Skeletal muscle tissue (tissue), 4 donors: ENCODE measurements around the gene RASGEF1C. TPM values are rescaled to one million over a fixed set of nuclear protein-coding genes. Genes with fewer than 3 reads are reported as not detected.

Source experiments
- H3K27ac ChIP-seq: one replicate; pipeline ENCODE4 v1.7.0; 2013; ENCODE audit warnings: mild to moderate bottlenecking, low read depth, low read length, inconsistent platforms
- H3K27me3 ChIP-seq, 3 donors: one replicate each; pipeline ENCODE4 v1.7.0; 2013; ENCODE audit warnings: low read length in 3 of 3; ENCODE audit not compliant: control insufficient read depth in 3 of 3, insufficient read depth in 3 of 3
- H3K36me3 ChIP-seq, 3 donors: one replicate each; pipeline ENCODE4 v1.7.0; 2013; ENCODE audit warnings: low read length in 3 of 3; ENCODE audit not compliant: control insufficient read depth in 3 of 3, insufficient read depth in 3 of 3
- H3K4me1 ChIP-seq, 3 donors: one replicate each; pipeline ENCODE4 v1.7.0; 2013; ENCODE audit warnings: low read length in 3 of 3, mild to moderate bottlenecking in 3 of 3; ENCODE audit not compliant: control insufficient read depth in 3 of 3, insufficient read depth in 3 of 3
- H3K4me3 ChIP-seq, 3 donors: one replicate each; pipeline ENCODE4 v1.7.0; 2013; ENCODE audit warnings: low read length in 3 of 3
- H3K9ac ChIP-seq, 3 donors: one replicate each; pipeline ENCODE4 v1.7.0; 2013; ENCODE audit warnings: low read length in 3 of 3, mild to moderate bottlenecking in 3 of 3, moderate library complexity in 2 of 3, low read depth in 1 of 3
- H3K9me3 ChIP-seq, 3 donors: one replicate each; pipeline ENCODE4 v1.7.0; 2013; ENCODE audit warnings: low read length in 3 of 3; ENCODE audit not compliant: control insufficient read depth in 3 of 3
- total RNA-seq: library from RNA; depleted of rRNA; stranded (reverse); fragments of >200 nt; gene quantifications from one replicate; pipeline ENCODE4 v1.2.3, GENCODE V29; 2014
- donor health status: Osteomylitis.

The RASGEF1C gene
- total RNA-seq, 1 donor from 2014 or later, result 5.7 TPM

- H3K36me3 ChIP-seq, result no peaks in the 10 kb centered on the region
- H3K4me1 ChIP-seq, result no peaks in the 10 kb centered on the region
- H3K9ac ChIP-seq, result no peak overlapping the region
- H3K9me3 ChIP-seq, result peaks cover 2 to 3% (median 2%) of the 10 kb centered on the region in 3 donors
- H3K4me3 ChIP-seq, result no peak overlapping the region
- H3K27me3 ChIP-seq, result peaks cover 0 to 7% (median 6%) of the 10 kb centered on the region in 3 donors
- H3K27ac ChIP-seq, result no peak overlapping the region
These were observed 105.4 kb downstream of the RASGEF1C start for GRCh38 chr5:180103487-180104167.

DNA sequence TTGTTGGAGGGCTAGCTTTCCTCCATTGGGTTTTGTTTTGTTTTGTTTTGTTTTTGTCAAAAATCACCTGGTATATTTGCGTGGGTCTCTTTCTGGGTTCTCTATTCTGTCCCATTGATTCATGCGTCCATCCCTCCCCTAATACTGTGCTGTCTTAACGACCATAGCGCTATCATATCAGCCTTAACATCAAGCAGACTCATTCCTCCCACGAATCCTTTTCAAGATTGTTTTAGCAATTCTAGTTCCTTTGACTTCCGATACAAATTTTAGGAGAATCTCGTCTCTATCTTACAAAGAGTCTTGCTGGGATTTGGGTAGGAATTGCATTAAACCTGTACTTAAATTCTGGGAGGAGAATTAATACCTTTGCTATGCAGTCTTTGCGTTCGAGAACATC is 106.4 kb downstream of the RASGEF1C start:
- Histone ChIP-seq H3K4me3 (no peak overlapping the region), H3K4me1 (no peaks in the 10 kb centered on the region), H3K9me3 (peaks cover under 1 to 3% (median 2%) of the 10 kb centered on the region in 3 donors), H3K36me3 (no peaks in the 10 kb centered on the region), H3K27me3 (peaks cover 0 to 11% (median 7%) of the 10 kb centered on the region in 3 donors), H3K27ac (no peak overlapping the region), H3K9ac (no peak overlapping the region)

GRCh38 chr5:180101451-180102105 is 107.4 kb downstream of the RASGEF1C start:
- no peak overlapping the region for H3K9ac ChIP-seq
- H3K27me3 ChIP-seq, result peaks cover 0 to 11% (median 7%) of the 10 kb centered on the region in 3 donors
- H3K9me3 ChIP-seq, result peaks cover 0 to under 1% (median 0%) of the 10 kb centered on the region in 3 donors
- H3K4me1 ChIP-seq, result no peaks in the 10 kb centered on the region
- no peaks in the 10 kb centered on the region for H3K36me3 ChIP-seq
- H3K27ac ChIP-seq, result no peak overlapping the region
- no peak overlapping the region for H3K4me3 ChIP-seq

DNA sequence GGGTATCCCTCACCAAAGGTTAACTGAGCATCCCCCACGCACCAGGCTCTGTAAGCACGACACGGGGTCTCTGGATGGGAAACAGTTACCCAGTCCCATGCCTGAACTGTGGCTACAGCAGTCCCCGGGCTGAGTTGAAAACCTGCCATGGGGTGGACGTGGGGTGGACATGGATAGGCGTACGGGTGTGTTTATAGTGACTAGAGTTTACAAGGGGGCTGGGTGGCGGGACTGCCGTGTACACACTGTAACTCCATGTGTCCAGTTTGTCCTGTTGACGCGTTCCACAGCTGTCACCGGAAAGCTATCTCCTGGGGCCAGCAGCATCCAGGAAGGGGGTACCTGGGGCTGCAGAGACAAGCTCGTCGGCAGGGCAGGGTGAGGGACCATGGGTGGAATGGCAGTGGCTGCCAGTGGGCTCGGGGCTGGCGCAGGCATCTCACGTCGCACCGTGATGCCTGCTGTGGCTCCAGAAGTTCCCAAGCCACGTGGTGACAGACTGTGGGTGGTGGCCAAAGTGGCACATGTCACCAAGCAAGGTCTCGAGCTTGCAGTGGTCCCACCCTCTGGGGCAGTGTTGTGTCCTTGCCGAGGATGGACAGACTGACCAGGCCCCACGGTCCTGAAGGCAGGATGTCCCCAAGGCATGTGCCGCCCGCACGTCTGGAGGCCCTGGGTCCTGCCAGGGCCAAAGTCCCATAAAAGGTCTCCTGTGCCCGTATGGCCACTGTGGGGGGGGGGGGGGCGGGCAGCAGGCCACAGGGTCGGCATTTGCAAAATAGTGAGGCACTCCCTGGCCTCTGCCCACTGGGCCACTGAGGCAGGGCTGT is 108.2 kb downstream of the RASGEF1C start:
- Histone ChIP-seq H3K27ac (no peak overlapping the region), H3K36me3 (no peaks in the 10 kb centered on the region), H3K9me3 (no peaks in the 10 kb centered on the region), H3K4me1 (no peaks in the 10 kb centered on the region), H3K4me3 (no peak overlapping the region), H3K27me3 (peaks cover 0 to 11% (median 7%) of the 10 kb centered on the region in 3 donors), H3K9ac (no peak overlapping the region)

DNA sequence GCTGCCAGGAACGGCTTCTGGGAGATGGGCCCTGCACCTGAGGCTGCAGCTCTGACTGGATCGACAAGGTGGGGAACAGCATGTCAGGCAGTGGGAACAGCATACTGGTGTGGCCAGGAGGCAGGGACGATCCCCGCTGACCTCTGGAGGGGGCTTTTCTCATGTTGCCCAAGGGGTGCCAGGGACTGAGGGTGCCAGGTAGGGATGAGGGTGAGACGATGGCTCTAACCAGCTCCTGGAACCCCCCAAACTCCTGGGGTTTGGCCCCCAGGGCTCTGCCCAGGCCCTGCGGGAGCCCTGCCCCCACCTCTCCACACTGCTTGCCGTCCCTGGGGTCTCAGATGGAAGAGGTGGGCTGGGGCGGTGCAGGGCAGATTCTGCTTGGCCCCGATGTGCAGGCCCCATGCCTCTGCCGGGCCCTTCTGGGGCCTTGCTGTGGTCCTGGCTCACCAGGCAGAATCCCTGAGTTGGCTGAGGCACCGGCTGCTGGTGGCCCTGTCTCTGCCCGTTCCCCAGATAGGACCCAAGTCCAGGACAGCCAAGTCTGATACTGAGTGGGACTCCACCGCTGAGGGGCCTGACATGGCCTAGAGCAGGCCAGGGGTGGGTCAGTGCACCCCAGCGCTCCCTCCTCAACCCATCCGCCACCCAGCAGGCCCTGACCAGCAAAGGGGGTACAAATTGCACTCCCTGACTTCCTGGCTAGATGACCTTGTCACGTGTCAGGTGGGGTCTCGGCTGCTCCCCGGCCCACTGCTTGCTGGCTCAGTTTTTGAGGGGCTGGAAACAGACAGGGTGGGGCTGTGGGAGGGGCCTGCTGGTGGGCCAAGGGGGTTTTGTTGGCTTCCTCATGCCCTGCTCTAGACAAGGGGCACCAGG is 109.0 kb downstream of the RASGEF1C start:
- H3K9ac ChIP-seq, result no peak overlapping the region
- no peaks in the 10 kb centered on the region for H3K36me3 ChIP-seq
- H3K9me3 ChIP-seq, result no peaks in the 10 kb centered on the region
- H3K27me3 ChIP-seq, result peaks cover 0 to 11% (median 7%) of the 10 kb centered on the region in 3 donors
- no peaks in the 10 kb centered on the region for H3K4me1 ChIP-seq
- H3K27ac ChIP-seq, result no peak overlapping the region
- H3K4me3 ChIP-seq, result no peak overlapping the region

DNA sequence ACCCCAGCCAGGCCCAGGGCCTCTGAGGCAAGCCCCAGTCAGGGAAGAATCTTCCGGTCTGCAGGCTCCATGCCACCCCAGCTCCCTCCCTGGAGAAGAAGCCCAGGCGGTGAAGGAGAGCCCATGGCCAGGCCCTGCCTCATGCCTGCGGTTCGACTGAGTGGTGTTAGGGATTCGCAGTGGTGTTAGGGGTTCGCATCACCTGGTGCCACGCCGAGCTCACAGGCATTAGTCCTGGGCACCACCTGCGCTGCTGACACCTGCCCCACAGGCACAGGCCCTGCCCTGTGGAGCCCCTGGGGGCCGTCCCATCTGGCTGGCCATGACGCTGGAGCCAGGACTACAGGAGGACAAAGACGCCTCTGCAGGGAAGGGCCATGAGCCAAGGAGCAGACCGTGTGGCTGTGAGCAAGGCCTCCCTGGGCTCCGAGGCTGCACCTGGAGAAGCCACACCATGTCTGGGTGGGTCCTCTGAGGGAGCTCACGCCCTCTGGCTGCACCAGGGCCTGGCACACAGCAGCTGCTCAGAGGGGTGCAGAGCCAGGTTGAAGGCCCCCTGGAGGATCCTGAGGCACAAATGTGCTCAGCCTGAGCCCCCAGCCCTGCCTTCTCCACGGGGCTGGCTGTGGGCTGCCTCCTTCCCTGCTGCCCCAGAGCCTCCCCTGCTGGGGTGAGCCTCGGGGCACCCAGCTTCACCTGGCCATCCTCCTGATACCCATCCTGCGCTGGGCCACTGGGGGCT is 109.8 kb downstream of the RASGEF1C start:
- H3K27me3 ChIP-seq, result peaks cover 0 to 10% (median 7%) of the 10 kb centered on the region in 3 donors
- H3K27ac ChIP-seq, result no peak overlapping the region
- H3K9me3 ChIP-seq, result no peaks in the 10 kb centered on the region
- H3K9ac ChIP-seq, result no peak overlapping the region
- no peaks in the 10 kb centered on the region for H3K4me1 ChIP-seq
- no peak overlapping the region for H3K4me3 ChIP-seq
- no peaks in the 10 kb centered on the region for H3K36me3 ChIP-seq

DNA sequence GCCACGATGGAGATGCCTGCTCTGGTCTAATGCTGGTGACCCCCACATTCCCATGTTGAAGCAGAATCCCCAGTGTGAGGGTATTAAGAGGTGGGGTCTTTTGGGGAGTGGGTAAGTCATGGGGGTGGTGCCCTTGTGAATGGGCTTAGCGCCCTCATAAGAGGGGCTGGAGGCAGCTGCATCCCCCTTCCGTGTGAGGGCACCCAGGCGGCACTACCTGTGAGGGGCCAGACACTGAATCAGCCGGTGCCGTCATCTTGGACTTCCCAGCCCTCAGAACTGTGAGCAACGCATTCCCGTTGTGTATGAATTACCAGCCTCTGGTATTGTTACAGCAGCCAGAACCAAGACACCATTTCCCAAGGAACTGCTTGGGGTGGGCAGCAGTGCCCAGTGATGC is 110.5 kb downstream of the RASGEF1C start:
- Histone ChIP-seq H3K27ac (no peak overlapping the region), H3K4me1 (no peaks in the 10 kb centered on the region), H3K27me3 (peaks cover 0 to 9% (median 7%) of the 10 kb centered on the region in 3 donors), H3K9me3 (no peaks in the 10 kb centered on the region), H3K9ac (no peak overlapping the region), H3K4me3 (no peak overlapping the region), H3K36me3 (no peaks in the 10 kb centered on the region)

DNA sequence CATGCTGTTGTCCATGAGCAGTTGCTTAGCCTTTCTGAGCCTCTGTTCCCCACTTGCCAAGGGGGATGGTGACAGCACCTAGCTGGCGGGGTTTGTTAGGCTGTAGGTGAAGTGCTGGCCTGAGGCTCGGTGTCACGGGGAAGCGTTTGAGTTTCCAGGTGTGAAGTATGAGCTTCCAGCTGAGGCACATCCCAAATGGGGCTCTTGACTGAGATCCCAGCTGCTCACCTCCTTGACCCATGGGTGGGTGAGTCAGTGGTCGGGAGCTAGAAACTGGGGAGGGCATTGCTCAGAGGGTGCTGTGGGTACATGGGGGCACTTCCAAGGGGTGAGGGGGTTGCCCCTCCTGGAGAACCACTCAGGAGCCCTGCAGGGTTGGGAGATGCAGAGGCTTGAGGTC is 111.1 kb downstream of the RASGEF1C start:
- H3K9ac ChIP-seq, result no peak overlapping the region
- H3K9me3 ChIP-seq, result no peaks in the 10 kb centered on the region
- H3K4me3 ChIP-seq, result no peak overlapping the region
- H3K27me3 ChIP-seq, result peaks cover 2 to 9% (median 9%) of the 10 kb centered on the region in 3 donors
- H3K36me3 ChIP-seq, result no peaks in the 10 kb centered on the region
- H3K27ac ChIP-seq, result no peak overlapping the region
- H3K4me1 ChIP-seq, result no peaks in the 10 kb centered on the region
